GM12878 (cell line): ENCODE results near the gene DMKN. TPM values are rescaled to one million over a fixed set of nuclear protein-coding genes. Genes with fewer than 3 reads are reported as not detected.

Source experiments
- ATAC-seq: fragments of 200-7000 bp; cut with Tn5 transposase; 3 replicates; pipeline ENCODE4 v1.9.1; 2020; ENCODE audit warnings: mild to moderate bottlenecking, moderate library complexity
- BruUV-seq: library from RNA; stranded (reverse); fragments of 400-500 nt; replicated peaks from 2 replicates; lab custom pipeline; 2021; lab: Mats Ljungman, UMichigan
- CTCF ChIA-PET: fragments of 300-600 bp; sonication (Branson Sonifier 250); formaldehyde crosslinking; extraction: SDS; loops from one replicate; lab custom pipeline; 2021; ENCODE audit warnings: inconsistent platforms; lab: Yijun Ruan, JAX
- POLR2A ChIA-PET: fragments of 350-600 bp; formaldehyde crosslinking; extraction: SDS; loops from one replicate; lab custom pipeline; 2021; ENCODE audit warnings: inconsistent platforms; lab: Charles Lee
- RAD21 ChIA-PET: fragments of 300-600 bp; sonication (Branson Sonifier 250); formaldehyde crosslinking; loops from one replicate; lab custom pipeline; 2023; ENCODE audit warnings: antibody characterized with exemption; ENCODE audit not compliant: unreplicated experiment; lab: Charles Lee
- SMC1A ChIA-PET: fragments of 300-600 bp; sonication (Branson Sonifier 250); formaldehyde crosslinking; loops from one replicate; lab custom pipeline; 2023; ENCODE audit not compliant: unreplicated experiment, uncharacterized antibody; lab: Charles Lee
- DNase-seq: peaks from one replicate; pipeline ENCODE4 v3.0.0-alpha.2; 2011; ENCODE audit warnings: low read depth, low spot score
- FAIRE-seq: peaks from 3 replicates; lab custom pipeline; 2011; peaks lifted over from hg19 to GRCh38; lab: Jason Lieb, UNC
- H2AFZ ChIP-seq: 2 replicates; pipeline ENCODE4 v1.6.0; 2011; ENCODE audit warnings: low read depth, low read length, control low read depth; ENCODE audit not compliant: control insufficient read depth
- H3K27ac ChIP-seq: 2 replicates; pipeline ENCODE4 v1.5.1; 2011; ENCODE audit warnings: control low read depth; ENCODE audit not compliant: control insufficient read depth, insufficient read depth
- H3K27me3 ChIP-seq, 2 experiments: replicated peaks in 1 of 2; 2 replicates each; pipeline versions ENCODE4 v1.6.0 to v1.6.1; 2011; ENCODE audit warnings: low read length in 1 of 2; ENCODE audit not compliant: control insufficient read depth in 2 of 2, insufficient read depth in 2 of 2
- H3K36me3 ChIP-seq, 2 experiments: 2 replicates each; pipeline ENCODE4 v1.5.1; 2011; ENCODE audit warnings: low read length in 1 of 2; ENCODE audit not compliant: control insufficient read depth in 2 of 2, insufficient read depth in 2 of 2
- H3K4me1 ChIP-seq: 2 replicates; pipeline ENCODE4 v1.6.1; 2011; ENCODE audit warnings: mild to moderate bottlenecking, low read length, moderate library complexity, mixed read lengths; ENCODE audit not compliant: control insufficient read depth, insufficient read depth
- H3K4me2 ChIP-seq: 2 replicates; pipeline ENCODE4 v1.6.0; 2011; ENCODE audit warnings: control low read depth; ENCODE audit not compliant: control insufficient read depth, insufficient read depth
- H3K4me3 ChIP-seq: fragments of 200-600 bp; sonication (generic); 2 replicates; pipeline ENCODE4 v1.5.1; 2016
- H3K79me2 ChIP-seq: 2 replicates; pipeline ENCODE4 v1.6.0; 2011; ENCODE audit warnings: low read length; ENCODE audit not compliant: control insufficient read depth, insufficient read depth
- H3K9ac ChIP-seq: 2 replicates; pipeline ENCODE4 v1.8.0; 2011; ENCODE audit warnings: low read length, control low read depth, mixed read lengths; ENCODE audit not compliant: control insufficient read depth, insufficient read depth
- H3K9me3 ChIP-seq: replicated peaks from 3 replicates; pipeline ENCODE4 v1.5.1; 2011; ENCODE audit warnings: mild to moderate bottlenecking, low read length; ENCODE audit not compliant: control insufficient read depth, insufficient read depth
- H4K20me1 ChIP-seq: 2 replicates; pipeline ENCODE4 v1.6.0; 2011; ENCODE audit not compliant: control insufficient read depth, insufficient read depth
- CBX3 ChIP-seq: fragments of 200-600 bp; sonication (generic); IDR thresholded peaks from 2 replicates; pipeline ENCODE4 v1.6.1; 2016; ENCODE audit warnings: low read depth, borderline replicate concordance
- E2F4 ChIP-seq: IDR thresholded peaks from 2 replicates; pipeline ENCODE4 v1.6.1; 2012; ENCODE audit warnings: low read depth, low read length, improper control_type of control experiment
- FOS ChIP-seq: IDR thresholded peaks from 3 replicates; pipeline ENCODE4 v1.6.1; 2011; ENCODE audit warnings: borderline replicate concordance; ENCODE audit not compliant: insufficient read length; ENCODE audit errors: extremely low read depth
- RBBP5 ChIP-seq: fragments of 200-600 bp; sonication (generic); conservative IDR thresholded peaks from 2 replicates; pipeline ENCODE4 v1.6.1; 2016
- YBX1 ChIP-seq: fragments of 450-650 bp; IDR thresholded peaks from 2 replicates; pipeline ENCODE4 v1.6.1; 2016; ENCODE audit warnings: antibody characterized with exemption
- WGBS: methylation state at CpG from one replicate; pipeline ENCODE4 v1.1.6; 2016; ENCODE audit warnings: low lambda C conversion rate; ENCODE audit not compliant: insufficient replicate concordance, insufficient coverage; ENCODE audit errors: missing lambda C conversion rate; 5-methylcytosine and 5-hydroxymethylcytosine counted together
- in situ Hi-C: fragments of 300-500 bp; cut with MboI; formaldehyde crosslinking; loops from 9 replicates; pipeline ENCODE4 v1.14.3; 2018; ENCODE audit warnings: mixed read lengths
- intact Hi-C: fragments of 100-400 bp; cut with micrococcal nuclease; formaldehyde crosslinking; loops from one replicate; pipeline ENCODE4 v1.14.2; 2022; ENCODE audit not compliant: unreplicated experiment
- polyA plus RNA-seq, 11 experiments: library from polyadenylated mRNA; depleted of rRNA in 4 of 11; unstranded in 6 of 11; stranded (reverse) in 5 of 11; fragments of >200 nt; fragmentation: Nextera tagmentation in 4 of 11; fragmentation: Illumina TruSeq in 1 of 11; extraction: Ambion mirVana in 4 of 11; extraction: Trizol in 1 of 11; gene quantifications; 1 replicate in 1 of 11; 2 replicates in 10 of 11; pipeline versions ENCODE4 v1.2.1 to v1.2.3, GENCODE V29; 2011 to 2016; ENCODE audit warnings: inconsistent platforms in 2 of 11, missing spikeins in 2 of 11, low read depth in 1 of 11
- total RNA-seq, 4 experiments: library from RNA; depleted of rRNA in 3 of 4; stranded (reverse); fragments of >200 nt in 3 of 4; fragmentation: Illumina TruSeq in 1 of 4; extraction: Trizol in 1 of 4; gene quantifications; 2 replicates each; pipeline versions ENCODE4 v1.2.1 to v1.2.3, GENCODE V29; 2013 to 2021

DMKN gene
- total and polyA plus RNA-seq, 10 of the 15 experiments (the other 5 are each of a cell fraction or from before 2014, with no cell fraction given) = 36.4 to 114 (median 58.6) TPM

- TF ChIP-seq E2F4 = no peak
- no peak for TF ChIP-seq RBBP5
Observed at GRCh38 chr19:35458731-35459391, 54.6 kb downstream of the DMKN start (continued).

GRCh38 chr19:35458192-35458591 lies 55.3 kb downstream of the DMKN start:
- Histone ChIP-seq H3K27me3 (no peaks in the 10 kb centered on the region), H2AFZ (no peak overlapping the region), H3K9ac (no peak overlapping the region), H4K20me1 (no peaks in the 10 kb centered on the region), H3K36me3 (no peaks in the 10 kb centered on the region), H3K4me2 (peak overlapping the region; percentile 76), H3K9me3 (no peaks in the 10 kb centered on the region), H3K4me1 (peaks cover 67% of the 10 kb centered on the region)
- intact Hi-C loops = loop anchor here (2.0 kb wide), 1 partner anchor 49 kb away; no protein-coding TSS in a partner anchor
- CTCF ChIA-PET = interaction anchor here (0.9 to 8.5 kb wide), 6 partner anchors 11 to 103 kb away, joined by 3 to 86 read pairs (median 6); no protein-coding TSS in a partner anchor
- RAD21 ChIA-PET = interaction anchor here (0.9 to 8.3 kb wide), 11 partner anchors 8 to 103 kb away, joined by 3 to 110 read pairs (median 10); partner anchors contain the start of gene FFAR3
- DNase-seq (no peak), FAIRE-seq (no peak)
- POLR2A ChIA-PET = interaction anchor here (0.5 to 3.4 kb wide), 11 partner anchors 10 to 248 kb away, joined by 3 to 21 read pairs (median 4); partner anchors contain the start of genes FFAR1 and FFAR2
- SMC1A ChIA-PET = interaction anchor here (1.0 to 17.4 kb wide), 9 partner anchors 8 to 132 kb away, joined by 3 to 237 read pairs (median 42); partner anchors contain the start of genes CD22, FFAR2 and FFAR3
- 0% methylated on average over 1 of the region's 1 CpG for WGBS
- TF ChIP-seq CBX3 (no peak), FOS (no peak), YBX1 (peak; percentile 63; the same call in 1 of the 2 replicates)
- TF ChIP-seq, all 136 proteins: peak for 1
- no peak for ATAC-seq
- in situ Hi-C loops = no loop called here
- Histone ChIP-seq H3K79me2 (no peaks in the 10 kb centered on the region), H3K4me3 (no peak overlapping the region), H3K27ac (peak overlapping the region; percentile 89)
- BruUV-seq = no TSS peak
